ENCODE results near the gene ZCCHC17. TPM values are rescaled to one million over a fixed set of nuclear protein-coding genes. Genes with fewer than 3 reads are reported as not detected.

The ZCCHC17 gene
- total RNA-seq, 1 experiment from 2014 or later = 83.9 TPM

DNA sequence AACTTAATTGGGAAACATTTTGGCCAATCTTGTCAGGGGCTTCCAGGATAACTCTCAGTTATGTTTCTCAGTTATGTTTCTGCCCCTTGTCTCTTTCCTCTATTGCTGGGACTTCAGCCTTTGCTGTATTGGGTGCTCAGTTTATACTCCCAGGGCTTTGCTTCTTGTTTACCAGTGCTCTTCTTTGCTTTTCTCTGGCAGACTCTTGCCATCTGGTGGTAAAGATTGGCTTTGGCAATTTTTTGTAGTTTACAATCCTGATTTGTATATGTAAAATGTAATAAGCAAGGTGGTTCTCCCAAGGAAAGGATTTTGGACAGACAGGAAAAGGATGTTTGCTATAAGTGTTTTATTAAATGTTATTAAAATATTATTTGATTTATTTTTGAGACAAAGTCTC is 38.2 kb downstream of the ZCCHC17 start:
- DNase-seq = peak; percentile 61
- Histone ChIP-seq H3K4me3 (ENCODE audit: insufficient read depth, low read depth, low read length) (no peak overlapping the region), H3K27me3 (ENCODE audit: control insufficient read depth, insufficient read depth, low read length) (no peaks in the 10 kb centered on the region), H3K36me3 (replicated peaks; ENCODE audit: control insufficient read depth, insufficient read depth, low read length) (no peaks in the 10 kb centered on the region; the same call in 1 of the 2 replicates)

DNA sequence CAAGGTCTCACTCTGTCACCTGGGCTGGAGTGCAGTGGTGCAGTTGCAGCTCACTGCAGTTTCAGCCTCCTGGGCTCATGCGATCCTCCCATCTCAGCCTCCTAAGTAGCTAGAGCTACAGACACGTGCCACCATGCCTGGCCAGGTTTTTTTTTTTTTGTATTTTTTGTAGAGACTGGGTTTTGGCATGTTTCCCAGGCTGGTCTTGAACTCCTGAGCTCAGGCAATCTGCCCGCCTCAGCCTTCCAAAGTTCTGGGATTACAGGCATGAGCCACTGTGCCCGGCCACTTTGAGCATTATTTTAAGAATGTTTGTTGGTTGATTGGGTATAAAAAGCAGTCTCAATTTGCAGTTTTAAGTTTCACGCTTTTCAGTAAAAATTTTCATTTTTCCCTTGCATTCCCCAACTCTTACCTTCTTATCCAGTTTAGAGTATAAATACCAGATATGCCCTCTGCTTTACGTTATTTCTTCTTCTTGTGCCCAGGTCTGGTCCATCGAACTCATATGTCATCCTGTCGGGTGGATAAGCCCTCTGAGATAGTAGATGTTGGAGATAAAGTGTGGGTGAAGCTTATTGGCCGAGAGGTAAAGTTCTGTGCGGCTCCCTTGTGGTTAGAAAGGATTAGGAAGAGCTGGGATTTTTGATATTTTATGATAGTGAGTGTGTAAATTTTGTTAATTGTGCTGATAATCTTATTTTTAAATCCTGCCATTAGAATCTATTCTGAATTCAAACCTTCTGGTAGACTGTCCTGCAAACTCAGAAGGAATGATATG is 40.0 kb downstream of the ZCCHC17 start:
- Histone ChIP-seq H3K27me3 (ENCODE audit: control insufficient read depth, insufficient read depth, low read length) (no peaks in the 10 kb centered on the region), H3K4me3 (ENCODE audit: insufficient read depth, low read depth, low read length) (no peak overlapping the region), H3K36me3 (replicated peaks; ENCODE audit: control insufficient read depth, insufficient read depth, low read length) (no peaks in the 10 kb centered on the region; the same call in 1 of the 2 replicates)
- no peak for DNase-seq

GRCh38 chr1:31344503-31344902 is 47.7 kb downstream of the ZCCHC17 start:
- DNase-seq = no peak
- no peak overlapping the region for H3K4me3 ChIP-seq (ENCODE audit: insufficient read depth, low read depth, low read length)
- H3K36me3 ChIP-seq (replicated peaks; ENCODE audit: control insufficient read depth, insufficient read depth, low read length) = peaks cover 5% of the 10 kb centered on the region
- no peaks in the 10 kb centered on the region for H3K27me3 ChIP-seq (ENCODE audit: control insufficient read depth, insufficient read depth, low read length)

DNA sequence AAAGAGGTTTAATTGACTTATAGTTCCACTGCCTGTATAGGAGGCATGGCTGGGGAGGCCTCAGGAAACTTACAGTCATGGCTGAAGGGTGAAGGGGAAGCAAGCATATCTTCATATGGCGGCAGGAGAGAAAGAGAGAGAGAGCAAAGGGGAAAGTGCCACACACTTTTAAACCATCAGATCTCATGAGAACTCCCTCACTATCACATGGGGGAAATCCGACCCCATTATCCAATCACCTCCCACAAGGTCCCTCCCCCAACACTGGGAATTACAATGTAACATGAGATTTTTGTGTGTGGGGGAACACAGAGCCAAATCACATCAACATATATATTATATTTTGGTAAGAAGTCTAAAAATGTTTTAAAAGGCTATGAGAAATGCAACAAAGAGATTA is 48.8 kb downstream of the ZCCHC17 start:
- peaks cover 5% of the 10 kb centered on the region for H3K36me3 ChIP-seq (replicated peaks; ENCODE audit: control insufficient read depth, insufficient read depth, low read length)
- no peak overlapping the region for H3K4me3 ChIP-seq (ENCODE audit: insufficient read depth, low read depth, low read length)
- no peaks in the 10 kb centered on the region for H3K27me3 ChIP-seq (ENCODE audit: control insufficient read depth, insufficient read depth, low read length)
- no peak for DNase-seq

- no peak for DNase-seq
- Histone ChIP-seq H3K36me3 (replicated peaks; ENCODE audit: control insufficient read depth, insufficient read depth, low read length) (peaks cover 6% of the 10 kb centered on the region), H3K4me3 (ENCODE audit: insufficient read depth, low read depth, low read length) (no peak overlapping the region), H3K27me3 (ENCODE audit: control insufficient read depth, insufficient read depth, low read length) (no peaks in the 10 kb centered on the region)
Observed at GRCh38 chr1:31346785-31347184, 50.0 kb downstream of the ZCCHC17 start.

GRCh38 chr1:31348449-31348848 is 51.6 kb downstream of the ZCCHC17 start:
- Histone ChIP-seq H3K27me3 (ENCODE audit: control insufficient read depth, insufficient read depth, low read length) (no peaks in the 10 kb centered on the region), H3K36me3 (replicated peaks; ENCODE audit: control insufficient read depth, insufficient read depth, low read length) (peaks cover 6% of the 10 kb centered on the region), H3K4me3 (ENCODE audit: insufficient read depth, low read depth, low read length) (no peak overlapping the region)
- no peak for DNase-seq

GRCh38 chr1:31354283-31354682 is 57.5 kb downstream of the ZCCHC17 start:
- no peak overlapping the region for H3K4me3 ChIP-seq (ENCODE audit: insufficient read depth, low read depth, low read length)
- no peaks in the 10 kb centered on the region for H3K27me3 ChIP-seq (ENCODE audit: control insufficient read depth, insufficient read depth, low read length)
- H3K36me3 ChIP-seq (replicated peaks; ENCODE audit: control insufficient read depth, insufficient read depth, low read length) = peaks cover 1% of the 10 kb centered on the region; the same call in 1 of the 2 replicates
- DNase-seq = no peak

DNA sequence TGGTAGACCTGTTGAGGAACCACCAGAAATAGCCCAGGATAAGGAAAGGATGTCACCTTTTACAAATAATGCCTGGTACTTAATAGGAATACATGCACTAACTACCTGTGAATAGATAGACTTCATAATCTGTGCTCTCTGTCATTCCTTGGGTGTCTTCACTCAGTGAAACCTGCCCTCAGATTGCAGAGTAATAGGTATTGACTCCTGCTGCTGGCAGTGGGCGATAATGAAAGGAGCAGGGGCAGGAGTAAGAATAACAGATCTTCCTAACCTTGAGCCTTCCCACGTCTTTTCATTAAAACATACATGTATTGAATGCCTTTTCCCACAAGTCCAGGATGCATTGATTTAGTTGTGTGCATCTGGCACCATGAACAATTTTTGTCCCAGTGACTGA is 59.6 kb downstream of the ZCCHC17 start:
- no peaks in the 10 kb centered on the region for H3K27me3 ChIP-seq (ENCODE audit: control insufficient read depth, insufficient read depth, low read length)
- H3K36me3 ChIP-seq (replicated peaks; ENCODE audit: control insufficient read depth, insufficient read depth, low read length) = peaks cover 5% of the 10 kb centered on the region
- DNase-seq = no peak
- no peak overlapping the region for H3K4me3 ChIP-seq (ENCODE audit: insufficient read depth, low read depth, low read length)

- Histone ChIP-seq H3K36me3 (replicated peaks; ENCODE audit: control insufficient read depth, insufficient read depth, low read length) (peaks cover 11% of the 10 kb centered on the region), H3K4me3 (ENCODE audit: insufficient read depth, low read depth, low read length) (no peak overlapping the region), H3K27me3 (ENCODE audit: control insufficient read depth, insufficient read depth, low read length) (no peaks in the 10 kb centered on the region)
- DNase-seq = no peak
Observed at GRCh38 chr1:31361607-31362006, 64.8 kb downstream of the ZCCHC17 start.

GRCh38 chr1:31362032-31362431 is 65.2 kb downstream of the ZCCHC17 start:
- peaks cover 11% of the 10 kb centered on the region for H3K36me3 ChIP-seq (replicated peaks; ENCODE audit: control insufficient read depth, insufficient read depth, low read length)
- no peak overlapping the region for H3K4me3 ChIP-seq (ENCODE audit: insufficient read depth, low read depth, low read length)
- no peaks in the 10 kb centered on the region for H3K27me3 ChIP-seq (ENCODE audit: control insufficient read depth, insufficient read depth, low read length)
- no peak for DNase-seq

- no peak overlapping the region for H3K4me3 ChIP-seq (ENCODE audit: insufficient read depth, low read depth, low read length)
- no peaks in the 10 kb centered on the region for H3K27me3 ChIP-seq (ENCODE audit: control insufficient read depth, insufficient read depth, low read length)
- no peak for DNase-seq
- peaks cover 13% of the 10 kb centered on the region for H3K36me3 ChIP-seq (replicated peaks; ENCODE audit: control insufficient read depth, insufficient read depth, low read length)
Observed at GRCh38 chr1:31364561-31365250, 67.9 kb downstream of the ZCCHC17 start.

DNA sequence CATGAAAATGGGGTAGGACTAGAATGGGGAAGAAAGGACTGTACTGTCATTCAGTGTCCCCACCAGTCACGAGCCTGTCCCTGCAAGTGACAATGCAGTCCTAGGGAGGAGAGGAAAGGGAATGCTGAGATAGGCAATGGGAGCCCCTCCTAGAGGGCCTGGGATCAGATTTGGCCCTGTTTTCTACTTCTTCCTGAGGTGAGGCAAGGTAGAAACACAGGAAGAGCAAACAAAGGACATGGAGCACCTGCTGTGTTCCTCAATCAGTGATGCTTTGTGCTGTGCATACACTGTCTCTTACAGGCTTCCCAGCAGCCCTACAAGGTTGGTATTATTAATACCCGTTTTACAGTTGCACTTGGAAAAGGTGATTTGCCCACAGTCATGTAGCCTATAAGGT is 70.0 kb downstream of the ZCCHC17 start:
- DNase-seq = peak; percentile 40
- Histone ChIP-seq H3K36me3 (replicated peaks; ENCODE audit: control insufficient read depth, insufficient read depth, low read length) (peaks cover 9% of the 10 kb centered on the region), H3K27me3 (ENCODE audit: control insufficient read depth, insufficient read depth, low read length) (no peaks in the 10 kb centered on the region), H3K4me3 (ENCODE audit: insufficient read depth, low read depth, low read length) (no peak overlapping the region)

- no peak for DNase-seq
- H3K36me3 ChIP-seq (replicated peaks; ENCODE audit: control insufficient read depth, insufficient read depth, low read length) = peaks cover 9% of the 10 kb centered on the region
- peaks cover 3% of the 10 kb centered on the region; the same call in 1 of the 2 replicates for H3K27me3 ChIP-seq (ENCODE audit: control insufficient read depth, insufficient read depth, low read length)
- no peak overlapping the region for H3K4me3 ChIP-seq (ENCODE audit: insufficient read depth, low read depth, low read length)
Observed at GRCh38 chr1:31368611-31369107, 71.8 kb downstream of the ZCCHC17 start.

GRCh38 chr1:31370021-31370420 is 73.2 kb downstream of the ZCCHC17 start:
- DNase-seq = no peak
- Histone ChIP-seq H3K4me3 (ENCODE audit: insufficient read depth, low read depth, low read length) (no peak overlapping the region), H3K27me3 (ENCODE audit: control insufficient read depth, insufficient read depth, low read length) (peaks cover 3% of the 10 kb centered on the region; the same call in 1 of the 2 replicates), H3K36me3 (replicated peaks; ENCODE audit: control insufficient read depth, insufficient read depth, low read length) (peaks cover 2% of the 10 kb centered on the region)

DNA sequence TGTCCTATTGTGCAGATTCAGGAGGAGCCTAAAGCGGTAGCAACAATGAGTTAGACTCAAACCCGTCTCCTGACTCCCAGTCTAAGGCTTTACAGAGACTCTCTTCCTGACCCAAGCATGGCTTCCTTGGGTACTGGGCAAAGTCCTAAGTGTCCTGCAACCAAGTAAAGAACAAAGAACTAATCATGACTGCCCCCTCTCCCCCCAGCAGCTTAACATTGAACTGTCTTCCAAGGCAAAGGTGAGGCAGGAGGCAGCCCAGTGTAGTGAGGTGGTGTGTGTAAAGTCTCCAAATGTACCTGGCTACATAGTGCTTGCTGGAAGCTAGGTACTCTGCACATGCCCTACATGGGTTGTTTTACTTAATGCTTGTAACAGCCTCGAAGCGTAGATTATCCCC is 73.7 kb downstream of the ZCCHC17 start:
- Histone ChIP-seq H3K27me3 (ENCODE audit: control insufficient read depth, insufficient read depth, low read length) (peaks cover 3% of the 10 kb centered on the region; the same call in 1 of the 2 replicates), H3K4me3 (ENCODE audit: insufficient read depth, low read depth, low read length) (no peak overlapping the region), H3K36me3 (replicated peaks; ENCODE audit: control insufficient read depth, insufficient read depth, low read length) (peaks cover 2% of the 10 kb centered on the region)
- no peak for DNase-seq
